ENCODE results near the gene PPP1CA. TPM values are rescaled to one million over a fixed set of nuclear protein-coding genes. Genes with fewer than 3 reads are reported as not detected.

The PPP1CA gene
- total RNA-seq, 1 donor from 2014 or later, result 217 TPM

GRCh38 chr11:67418476-67419281 is 17.0 kb upstream of the PPP1CA start:
- DNase-seq (ENCODE audit: low read depth in 2 of 2), result no peak

- DNase-seq (ENCODE audit: low read depth in 2 of 2), result no peak
Observed at GRCh38 chr11:67417425-67417824, 15.8 kb upstream of the PPP1CA start.

- peak; percentile 18 to 55 for DNase-seq (ENCODE audit: low read depth in 2 of 2)
Observed at GRCh38 chr11:67416416-67417335, 15.0 kb upstream of the PPP1CA start.

GRCh38 chr11:67415501-67416304 is 14.0 kb upstream of the PPP1CA start, which contains the start of gene CARNS1:
Gene CARNS1, plus strand, starts transcription at chr11:67415678. Its CDS starts 522 bp downstream, at chr11:67416200.
- DNase-seq (ENCODE audit: low read depth in 2 of 2), result no peak

- no peak for DNase-seq (ENCODE audit: low read depth in 2 of 2)
Observed at GRCh38 chr11:67413266-67413849, 11.7 kb upstream of the PPP1CA start.

GRCh38 chr11:67412495-67413179 is 11.0 kb upstream of the PPP1CA start:
- DNase-seq (ENCODE audit: low read depth in 2 of 2), result no peak

- no peak for DNase-seq (ENCODE audit: low read depth in 2 of 2)
Observed at GRCh38 chr11:67411785-67412152, 10.1 kb upstream of the PPP1CA start.

- no peak for DNase-seq (ENCODE audit: low read depth in 2 of 2)
Observed at GRCh38 chr11:67410984-67411784, 9.5 kb upstream of the PPP1CA start.

GRCh38 chr11:67410369-67410831 is 8.7 kb upstream of the PPP1CA start:
- no peak for DNase-seq (ENCODE audit: low read depth in 2 of 2)

GRCh38 chr11:67409781-67410368 is 8.2 kb upstream of the PPP1CA start:
- no peak for DNase-seq (ENCODE audit: low read depth in 2 of 2)

GRCh38 chr11:67409261-67409666 is 7.6 kb upstream of the PPP1CA start:
- no peak for DNase-seq (ENCODE audit: low read depth in 2 of 2)

GRCh38 chr11:67408437-67409200 is 7.0 kb upstream of the PPP1CA start:
- no peak for DNase-seq (ENCODE audit: low read depth in 2 of 2)

- DNase-seq (ENCODE audit: low read depth in 2 of 2), result no peak
Observed at GRCh38 chr11:67407688-67408163, 6.1 kb upstream of the PPP1CA start.

- no peak for DNase-seq (ENCODE audit: low read depth in 2 of 2)
Observed at GRCh38 chr11:67406969-67407687, 5.5 kb upstream of the PPP1CA start.

GRCh38 chr11:67406420-67406968 is 4.8 kb upstream of the PPP1CA start:
- DNase-seq (ENCODE audit: low read depth in 2 of 2), result no peak

GRCh38 chr11:67405688-67406339 is 4.2 kb upstream of the PPP1CA start:
- no peak for DNase-seq (ENCODE audit: low read depth in 2 of 2)

GRCh38 chr11:67405196-67405567 is 3.5 kb upstream of the PPP1CA start:
- no peak for DNase-seq (ENCODE audit: low read depth in 2 of 2)
